Dendritic cell treated with granulocyte-macrophage colony-stimulating factor and Interleukin-4, amounts not matched to agents 40 ng/mL and 50 ng/mL, for 4 days (primary cell): ENCODE data around the gene ITGA8.
"Not testable (repeated sequence)": the region's sequence is repeated elsewhere in the genome, so short reads cannot be mapped to it uniquely, and the experiment has no call there.

ENCODE experiments used
- H3K27ac Mint-ChIP-seq: one replicate; pipeline ENCODE4 v1.8.0; 2022; ENCODE audit warnings: mild to moderate bottlenecking, mixed read lengths
- H3K27me3 Mint-ChIP-seq: one replicate; pipeline ENCODE4 v1.8.0; 2022; ENCODE audit warnings: mild to moderate bottlenecking, mixed read lengths
- H3K36me3 Mint-ChIP-seq: one replicate; pipeline ENCODE4 v1.8.0; 2022; ENCODE audit warnings: low read depth, mixed read lengths
- H3K4me1 Mint-ChIP-seq: one replicate; pipeline ENCODE4 v1.8.0; 2022; ENCODE audit warnings: low read depth, mixed read lengths
- H3K4me3 Mint-ChIP-seq: one replicate; pipeline ENCODE4 v1.8.0; 2022; ENCODE audit warnings: mild to moderate bottlenecking, moderate library complexity, mixed read lengths
- H3K9me3 Mint-ChIP-seq: one replicate; pipeline ENCODE4 v1.8.0; 2022; ENCODE audit warnings: mixed read lengths
- intact Hi-C: fragments of 100-400 bp; cut with micrococcal nuclease; formaldehyde crosslinking; loops from one replicate; pipeline ENCODE4 v1.15.0; 2022

Gene ITGA8

GRCh38 chr10:15491856-15492642 lies 227.7 kb downstream of the ITGA8 start:
- H3K4me1 Mint-ChIP-seq = no peaks in the 10 kb centered on the region
- peaks cover 1% of the 10 kb centered on the region for H3K27me3 Mint-ChIP-seq
- H3K36me3 Mint-ChIP-seq = no peaks in the 10 kb centered on the region
- no peak overlapping the region for H3K27ac Mint-ChIP-seq
- H3K9me3 Mint-ChIP-seq = no peaks in the 10 kb centered on the region
- no peak overlapping the region for H3K4me3 Mint-ChIP-seq
- intact Hi-C loops = no loop called here

GRCh38 chr10:15489431-15489830 lies 230.3 kb downstream of the ITGA8 start:
- H3K27me3 Mint-ChIP-seq = peaks cover 1% of the 10 kb centered on the region
- intact Hi-C loops = no loop called here
- no peaks in the 10 kb centered on the region for H3K4me1 Mint-ChIP-seq
- no peak overlapping the region for H3K4me3 Mint-ChIP-seq
- no peaks in the 10 kb centered on the region for H3K36me3 Mint-ChIP-seq
- no peaks in the 10 kb centered on the region for H3K9me3 Mint-ChIP-seq
- H3K27ac Mint-ChIP-seq = no peak overlapping the region

DNA sequence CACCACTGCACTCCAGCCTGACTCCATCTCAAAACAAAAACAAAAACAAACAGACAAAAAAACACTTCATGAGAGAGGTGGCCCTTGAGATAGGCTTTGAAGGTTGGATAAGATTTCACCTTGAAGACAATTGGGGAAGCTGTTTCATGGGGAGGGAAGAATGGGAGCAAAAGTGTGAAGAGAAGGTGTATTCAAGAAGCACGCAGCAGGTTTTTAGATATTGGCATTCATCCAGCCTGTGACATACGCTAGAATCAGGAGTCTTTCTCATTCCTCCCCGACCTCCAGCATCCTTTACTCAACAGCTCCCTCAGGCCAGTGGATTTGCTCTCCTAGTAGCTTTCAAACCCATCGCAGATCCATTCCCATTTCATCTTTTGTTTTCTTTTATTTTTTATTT lies 232.3 kb downstream of the ITGA8 start:
- intact Hi-C loops = no loop called here
- Mint-ChIP-seq H3K36me3 (no peaks in the 10 kb centered on the region), H3K27me3 (peaks cover 1% of the 10 kb centered on the region), H3K4me1 (no peaks in the 10 kb centered on the region), H3K4me3 (no peak overlapping the region), H3K27ac (no peak overlapping the region), H3K9me3 (no peaks in the 10 kb centered on the region)

DNA sequence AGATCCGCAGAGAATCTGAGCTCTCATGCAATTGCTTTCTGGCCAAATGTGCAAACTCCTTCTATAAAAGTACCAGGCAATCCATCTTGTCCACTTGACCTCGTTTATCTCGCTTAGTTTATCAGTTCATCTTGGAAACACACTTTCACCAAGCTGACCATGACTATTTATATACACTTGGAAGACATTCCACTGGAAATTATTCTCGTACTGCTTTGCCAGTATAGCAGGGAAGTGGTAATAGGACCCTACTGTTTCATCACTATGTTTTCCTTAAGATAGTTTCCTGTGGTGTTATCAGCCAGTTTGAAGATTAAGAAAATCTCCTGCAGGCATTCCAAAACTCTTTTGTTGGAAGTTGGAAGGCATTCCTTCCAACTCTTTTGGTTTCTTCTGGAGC lies 233.3 kb downstream of the ITGA8 start:
- no peaks in the 10 kb centered on the region for H3K9me3 Mint-ChIP-seq
- no peaks in the 10 kb centered on the region for H3K36me3 Mint-ChIP-seq
- peaks cover 1% of the 10 kb centered on the region for H3K27me3 Mint-ChIP-seq
- H3K27ac Mint-ChIP-seq = no peak overlapping the region
- no peak overlapping the region for H3K4me3 Mint-ChIP-seq
- intact Hi-C loops = no loop called here
- no peaks in the 10 kb centered on the region for H3K4me1 Mint-ChIP-seq

DNA sequence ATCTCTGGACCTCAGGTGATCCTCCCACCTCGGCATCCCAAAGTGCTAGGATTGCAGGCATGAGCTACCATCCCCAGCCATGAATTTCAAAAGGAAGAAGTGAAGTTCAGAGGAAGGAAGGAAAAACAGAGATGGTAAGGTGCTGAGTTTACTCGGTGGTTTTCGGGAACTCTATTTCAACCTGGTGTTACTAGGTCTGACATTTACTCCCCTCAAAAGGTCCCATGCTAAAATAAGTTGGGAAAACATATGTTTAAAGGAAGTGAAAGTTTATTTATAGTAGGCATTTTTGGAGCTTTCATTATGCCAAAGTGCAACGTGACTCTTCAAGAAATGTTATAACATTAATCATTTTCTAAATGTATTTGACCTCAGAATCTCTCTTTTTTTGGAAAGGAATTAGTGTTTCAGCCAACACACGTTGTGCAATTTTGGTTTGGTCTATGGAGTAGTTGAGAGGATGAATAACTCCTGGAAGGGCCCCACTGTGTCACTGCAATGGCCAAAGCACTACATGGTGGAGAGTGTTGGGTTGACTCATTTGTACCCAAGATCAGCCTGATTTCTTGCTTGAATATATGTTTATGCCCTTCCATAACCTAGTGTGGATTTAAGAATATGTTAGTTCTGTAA lies 233.9 kb downstream of the ITGA8 start:
- intact Hi-C loops = no loop called here
- Mint-ChIP-seq H3K4me1 (no peaks in the 10 kb centered on the region), H3K4me3 (no peak overlapping the region), H3K27ac (no peak overlapping the region), H3K36me3 (no peaks in the 10 kb centered on the region), H3K9me3 (no peaks in the 10 kb centered on the region), H3K27me3 (peaks cover 1% of the 10 kb centered on the region)

- Mint-ChIP-seq H3K4me3 (no peak overlapping the region), H3K36me3 (no peaks in the 10 kb centered on the region), H3K27ac (no peak overlapping the region), H3K27me3 (peaks cover under 1% of the 10 kb centered on the region), H3K9me3 (no peaks in the 10 kb centered on the region), H3K4me1 (no peaks in the 10 kb centered on the region)
- intact Hi-C loops = no loop called here
These were observed 234.7 kb downstream of the ITGA8 start for GRCh38 chr10:15485027-15485426.

DNA sequence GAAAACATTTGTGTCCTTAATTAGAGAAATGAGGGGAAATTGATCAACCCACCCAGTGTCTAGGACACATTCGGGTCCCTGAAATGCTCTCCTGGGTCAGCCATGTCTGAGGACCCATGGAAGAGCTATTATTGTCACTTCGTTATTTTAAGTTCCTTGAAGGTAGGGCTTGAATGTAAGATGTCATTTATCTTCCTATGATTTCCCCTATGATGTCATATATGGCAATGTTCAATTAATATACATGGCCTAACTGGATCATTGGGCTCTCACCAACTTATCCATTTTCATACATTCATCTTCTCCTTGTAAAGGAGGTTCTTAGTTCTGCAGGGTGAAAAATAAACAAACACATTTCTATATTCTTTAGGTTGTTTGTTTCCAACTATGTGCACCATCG lies 235.6 kb downstream of the ITGA8 start:
- H3K4me1 Mint-ChIP-seq = no peaks in the 10 kb centered on the region
- no peaks in the 10 kb centered on the region for H3K36me3 Mint-ChIP-seq
- intact Hi-C loops = no loop called here
- H3K27ac Mint-ChIP-seq = no peak overlapping the region
- no peaks in the 10 kb centered on the region for H3K9me3 Mint-ChIP-seq
- H3K4me3 Mint-ChIP-seq = no peak overlapping the region
- H3K27me3 Mint-ChIP-seq = no peaks in the 10 kb centered on the region

- intact Hi-C loops = no loop called here
- Mint-ChIP-seq H3K36me3 (no peaks in the 10 kb centered on the region), H3K9me3 (no peaks in the 10 kb centered on the region), H3K27me3 (no peaks in the 10 kb centered on the region), H3K4me3 (no peak overlapping the region), H3K27ac (no peak overlapping the region), H3K4me1 (no peaks in the 10 kb centered on the region)
These were observed 236.3 kb downstream of the ITGA8 start for GRCh38 chr10:15483215-15484075.

- Mint-ChIP-seq H3K4me3 (no peak overlapping the region), H3K27me3 (no peaks in the 10 kb centered on the region), H3K9me3 (no peaks in the 10 kb centered on the region), H3K36me3 (no peaks in the 10 kb centered on the region), H3K4me1 (no peaks in the 10 kb centered on the region), H3K27ac (no peak overlapping the region)
- intact Hi-C loops = no loop called here
These were observed 237.6 kb downstream of the ITGA8 start for GRCh38 chr10:15482156-15482555.

- Mint-ChIP-seq H3K27ac (no peak overlapping the region), H3K4me3 (no peak overlapping the region), H3K9me3 (no peaks in the 10 kb centered on the region), H3K36me3 (no peaks in the 10 kb centered on the region), H3K4me1 (no peaks in the 10 kb centered on the region), H3K27me3 (no peaks in the 10 kb centered on the region)
- intact Hi-C loops = no loop called here
These were observed 240.8 kb downstream of the ITGA8 start for GRCh38 chr10:15478950-15479349.

DNA sequence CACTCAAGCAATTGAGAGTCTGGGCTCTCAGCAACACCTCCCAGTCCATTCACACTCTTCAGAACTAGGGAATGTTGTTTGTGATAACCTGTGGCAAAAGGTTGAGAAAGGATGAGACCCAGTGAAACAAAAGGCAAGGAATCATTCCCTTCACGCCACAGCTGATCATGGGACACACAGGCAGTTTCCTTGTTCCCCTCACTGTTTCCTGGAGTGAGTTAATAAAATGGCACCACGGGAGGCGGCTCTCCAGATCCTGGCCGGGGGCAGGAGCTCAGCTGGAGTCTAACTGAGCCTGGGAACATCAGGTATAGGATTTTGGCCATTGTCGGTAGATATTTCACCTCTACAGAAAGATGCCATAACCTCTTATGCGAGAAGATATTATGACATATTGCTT lies 241.3 kb downstream of the ITGA8 start:
- H3K9me3 Mint-ChIP-seq = no peaks in the 10 kb centered on the region
- no peaks in the 10 kb centered on the region for H3K36me3 Mint-ChIP-seq
- no peaks in the 10 kb centered on the region for H3K27me3 Mint-ChIP-seq
- no peak overlapping the region for H3K27ac Mint-ChIP-seq
- intact Hi-C loops = no loop called here
- H3K4me1 Mint-ChIP-seq = no peaks in the 10 kb centered on the region
- H3K4me3 Mint-ChIP-seq = no peak overlapping the region

DNA sequence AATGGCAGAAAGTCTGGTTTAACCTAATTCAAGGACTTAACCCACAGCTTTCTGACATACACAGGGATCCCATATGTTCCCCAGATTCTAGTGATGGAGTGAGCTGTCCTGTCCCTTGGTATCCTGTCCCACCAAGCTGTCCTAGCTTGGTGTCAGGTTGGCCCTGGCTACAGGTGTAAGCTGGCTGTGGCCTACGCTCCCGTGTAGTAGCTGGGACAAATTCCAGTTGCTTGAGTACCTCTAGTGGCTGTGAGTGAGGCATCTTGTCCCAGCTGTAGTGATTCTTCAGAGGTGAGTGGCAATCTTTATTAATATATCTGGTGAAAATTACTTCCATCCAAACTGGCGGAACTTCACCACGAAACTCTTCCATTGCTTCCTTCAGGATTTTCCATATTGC lies 243.4 kb downstream of the ITGA8 start:
- no peaks in the 10 kb centered on the region for H3K9me3 Mint-ChIP-seq
- intact Hi-C loops = no loop called here
- no peaks in the 10 kb centered on the region for H3K36me3 Mint-ChIP-seq
- H3K27me3 Mint-ChIP-seq = no peaks in the 10 kb centered on the region
- no peak overlapping the region for H3K4me3 Mint-ChIP-seq
- no peaks in the 10 kb centered on the region for H3K4me1 Mint-ChIP-seq
- H3K27ac Mint-ChIP-seq = no peak overlapping the region

DNA sequence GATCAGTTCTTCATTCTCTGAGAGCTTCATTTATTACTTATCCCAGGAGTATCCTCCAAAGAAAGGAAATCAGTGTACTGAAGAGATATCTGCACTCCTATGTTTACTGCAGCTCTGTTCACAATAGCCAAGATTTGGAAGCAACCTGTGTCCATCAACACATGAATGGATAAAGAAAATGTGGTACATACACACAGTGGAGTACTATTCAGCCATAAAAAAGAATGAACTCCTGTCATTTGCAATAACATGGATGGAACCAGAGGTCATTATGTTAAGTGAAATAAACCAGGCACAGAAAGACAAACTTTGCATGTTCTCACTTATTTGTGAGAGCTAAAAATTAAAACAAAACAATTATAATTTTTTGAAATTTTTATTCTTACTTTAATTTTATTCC lies 244.3 kb downstream of the ITGA8 start:
- H3K9me3 Mint-ChIP-seq, H3K36me3 Mint-ChIP-seq, H3K27me3 Mint-ChIP-seq, H3K27ac Mint-ChIP-seq, H3K4me1 Mint-ChIP-seq, H3K4me3 Mint-ChIP-seq, intact Hi-C loops: not testable (repeated sequence)

- no peaks in the 10 kb centered on the region for H3K27me3 Mint-ChIP-seq
- H3K4me1 Mint-ChIP-seq = no peaks in the 10 kb centered on the region
- H3K36me3 Mint-ChIP-seq = no peaks in the 10 kb centered on the region
- H3K27ac Mint-ChIP-seq = no peak overlapping the region
- intact Hi-C loops = no loop called here
- no peaks in the 10 kb centered on the region for H3K9me3 Mint-ChIP-seq
- H3K4me3 Mint-ChIP-seq = no peak overlapping the region
These were observed 245.1 kb downstream of the ITGA8 start for GRCh38 chr10:15474671-15475070.
